Measurements from ENCODE around the gene POU6F2.

GRCh38 chr7:38951213-38951612 lies 26.5 kb upstream of the POU6F2 start:
- TF ChIP-seq CTCF (IDR thresholded peaks at IDR 0.05) (no peak), POLR2A (IDR thresholded peaks at IDR 0.05; ENCODE audit: low read depth) (no peak), POLR2AphosphoS5 (IDR thresholded peaks at IDR 0.05) (no peak)
